ENCODE measurements around the gene DUSP1.

DNA sequence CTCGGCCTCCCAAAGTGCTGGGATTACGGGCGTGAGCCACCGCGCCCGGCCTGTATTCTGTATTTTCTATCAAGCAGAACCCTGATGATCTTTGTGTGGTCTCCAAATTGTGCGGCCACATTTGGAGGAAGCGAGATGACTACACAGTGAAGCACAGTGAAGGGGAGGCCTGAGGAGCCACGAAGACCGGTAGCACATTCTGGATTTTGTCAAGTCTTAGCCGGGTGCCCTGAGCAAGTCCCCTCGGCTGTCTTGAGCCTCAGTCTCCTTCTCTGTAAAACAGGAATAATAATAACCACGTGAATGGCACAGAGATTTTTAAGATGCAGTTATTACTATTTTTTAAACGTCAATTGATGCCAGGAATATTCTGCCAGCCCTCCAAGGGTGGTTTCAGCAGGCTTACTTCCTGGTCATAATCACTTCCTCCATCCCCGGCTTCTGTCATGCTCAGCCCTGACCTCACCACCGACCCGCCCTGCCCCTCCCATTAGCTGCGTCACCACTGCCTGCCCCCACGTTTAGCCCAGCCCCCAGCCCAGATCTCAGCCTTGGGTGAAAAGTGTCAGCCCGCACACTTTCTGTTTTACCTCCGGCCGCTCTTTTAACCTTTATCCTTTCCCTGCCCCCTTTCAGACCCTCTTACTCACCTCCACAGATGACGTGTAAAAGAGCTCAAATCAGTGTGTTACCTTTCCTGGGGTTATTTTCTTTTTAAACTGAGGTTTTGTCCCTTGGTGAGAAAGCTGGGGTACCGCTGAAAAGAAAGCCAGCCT lies 36.1 kb upstream of the DUSP1 start:
- TF ChIP-seq, protein P1, sequence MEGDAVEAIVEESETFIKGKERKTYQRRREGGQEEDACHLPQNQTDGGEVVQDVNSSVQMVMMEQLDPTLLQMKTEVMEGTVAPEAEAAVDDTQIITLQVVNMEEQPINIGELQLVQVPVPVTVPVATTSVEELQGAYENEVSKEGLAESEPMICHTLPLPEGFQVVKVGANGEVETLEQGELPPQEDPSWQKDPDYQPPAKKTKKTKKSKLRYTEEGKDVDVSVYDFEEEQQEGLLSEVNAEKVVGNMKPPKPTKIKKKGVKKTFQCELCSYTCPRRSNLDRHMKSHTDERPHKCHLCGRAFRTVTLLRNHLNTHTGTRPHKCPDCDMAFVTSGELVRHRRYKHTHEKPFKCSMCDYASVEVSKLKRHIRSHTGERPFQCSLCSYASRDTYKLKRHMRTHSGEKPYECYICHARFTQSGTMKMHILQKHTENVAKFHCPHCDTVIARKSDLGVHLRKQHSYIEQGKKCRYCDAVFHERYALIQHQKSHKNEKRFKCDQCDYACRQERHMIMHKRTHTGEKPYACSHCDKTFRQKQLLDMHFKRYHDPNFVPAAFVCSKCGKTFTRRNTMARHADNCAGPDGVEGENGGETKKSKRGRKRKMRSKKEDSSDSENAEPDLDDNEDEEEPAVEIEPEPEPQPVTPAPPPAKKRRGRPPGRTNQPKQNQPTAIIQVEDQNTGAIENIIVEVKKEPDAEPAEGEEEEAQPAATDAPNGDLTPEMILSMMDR (conservative IDR thresholded peaks at IDR 0.05; ENCODE audit: low read depth, low read length) = no peak
- no peak for TF ChIP-seq CHD1 (IDR thresholded peaks at IDR 0.05; ENCODE audit: low read depth, low read length)
- TF ChIP-seq POLR2A (IDR thresholded peaks at IDR 0.05; ENCODE audit: low read depth, low read length) = no peak
- TF ChIP-seq, protein P2, sequence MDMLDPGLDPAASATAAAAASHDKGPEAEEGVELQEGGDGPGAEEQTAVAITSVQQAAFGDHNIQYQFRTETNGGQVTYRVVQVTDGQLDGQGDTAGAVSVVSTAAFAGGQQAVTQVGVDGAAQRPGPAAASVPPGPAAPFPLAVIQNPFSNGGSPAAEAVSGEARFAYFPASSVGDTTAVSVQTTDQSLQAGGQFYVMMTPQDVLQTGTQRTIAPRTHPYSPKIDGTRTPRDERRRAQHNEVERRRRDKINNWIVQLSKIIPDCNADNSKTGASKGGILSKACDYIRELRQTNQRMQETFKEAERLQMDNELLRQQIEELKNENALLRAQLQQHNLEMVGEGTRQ (IDR thresholded peaks at IDR 0.05; ENCODE audit: low read depth, low read length) = no peak
- no peak for TF ChIP-seq BHLHE40 (IDR thresholded peaks at IDR 0.05; ENCODE audit: low read depth, low read length)
- TF ChIP-seq FOS (IDR thresholded peaks at IDR 0.05; ENCODE audit: low read depth, low read length) = no peak
- no peak for TF ChIP-seq RFX5 (IDR thresholded peaks at IDR 0.05; ENCODE audit: low read depth, low read length)
- no peak for TF ChIP-seq MXI1 (IDR thresholded peaks at IDR 0.05; ENCODE audit: borderline replicate concordance, low read depth, low read length)
- peak; percentile 68; the same call in 1 of the 2 replicates for TF ChIP-seq MAZ (IDR thresholded peaks at IDR 0.05; ENCODE audit: borderline replicate concordance, low read depth, low read length)
- TF ChIP-seq, protein P3, sequence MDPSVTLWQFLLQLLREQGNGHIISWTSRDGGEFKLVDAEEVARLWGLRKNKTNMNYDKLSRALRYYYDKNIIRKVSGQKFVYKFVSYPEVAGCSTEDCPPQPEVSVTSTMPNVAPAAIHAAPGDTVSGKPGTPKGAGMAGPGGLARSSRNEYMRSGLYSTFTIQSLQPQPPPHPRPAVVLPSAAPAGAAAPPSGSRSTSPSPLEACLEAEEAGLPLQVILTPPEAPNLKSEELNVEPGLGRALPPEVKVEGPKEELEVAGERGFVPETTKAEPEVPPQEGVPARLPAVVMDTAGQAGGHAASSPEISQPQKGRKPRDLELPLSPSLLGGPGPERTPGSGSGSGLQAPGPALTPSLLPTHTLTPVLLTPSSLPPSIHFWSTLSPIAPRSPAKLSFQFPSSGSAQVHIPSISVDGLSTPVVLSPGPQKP (IDR thresholded peaks at IDR 0.05; ENCODE audit: borderline replicate concordance, low read depth, low read length) = no peak
- no peak for TF ChIP-seq SMC3 (IDR thresholded peaks at IDR 0.05; ENCODE audit: low read depth, low read length)
- TF ChIP-seq RAD21 (IDR thresholded peaks at IDR 0.05; ENCODE audit: low read length) = no peak
